Aorta (tissue), 5 donors: ENCODE results near the gene AMBRA1. TPM values are rescaled to one million over a fixed set of nuclear protein-coding genes. Genes with fewer than 3 reads are reported as not detected.
A peak's percentile ranks its signal among the peaks of the same experiment; 100 is the strongest.

Source experiments
- ATAC-seq: fragments of 200-7000 bp; cut with Tn5 transposase; one replicate; pipeline ENCODE4 v1.9.1; 2022; ENCODE audit warnings: moderate library complexity; ENCODE audit not compliant: low FRiP score
- DNase-seq, 2 donors: peaks; one replicate each; pipeline ENCODE4 v3.0.0-alpha.2; 2020
- H3K27ac ChIP-seq, 2 donors: one replicate each; pipeline ENCODE4 v1.5.1; 2013; ENCODE audit warnings: low read length in 2 of 2, mild to moderate bottlenecking in 2 of 2, moderate library complexity in 2 of 2, control low read depth in 1 of 2, inconsistent platforms in 1 of 2, low read depth in 1 of 2
- H3K27me3 ChIP-seq, 2 donors: one replicate each; pipeline ENCODE4 v1.6.1; 2013; ENCODE audit warnings: control low read depth in 1 of 2, low read length in 1 of 2, mild to moderate bottlenecking in 1 of 2, moderate library complexity in 1 of 2; ENCODE audit not compliant: insufficient read depth in 2 of 2, control insufficient read depth in 1 of 2
- H3K36me3 ChIP-seq, 2 donors: one replicate each; pipeline ENCODE4 v1.6.1; 2013; ENCODE audit warnings: control low read depth in 1 of 2, low read length in 1 of 2, mild to moderate bottlenecking in 1 of 2; ENCODE audit not compliant: insufficient read depth in 2 of 2, control insufficient read depth in 1 of 2
- H3K4me1 ChIP-seq, 2 donors: one replicate each; pipeline ENCODE4 v1.6.1; 2013; ENCODE audit warnings: low read length in 2 of 2, control low read depth in 1 of 2, mild to moderate bottlenecking in 1 of 2, moderate library complexity in 1 of 2; ENCODE audit not compliant: insufficient read depth in 2 of 2, control insufficient read depth in 1 of 2
- H3K4me3 ChIP-seq, 2 donors: one replicate each; pipeline ENCODE4 v1.5.1; 2013; ENCODE audit warnings: low read length in 2 of 2, control low read depth in 1 of 2, mild to moderate bottlenecking in 1 of 2
- H3K9me3 ChIP-seq: one replicate; pipeline ENCODE4 v1.6.1; 2013; ENCODE audit warnings: mild to moderate bottlenecking, low read length; ENCODE audit not compliant: control insufficient read depth
- WGBS, 2 donors: extraction: QIAGEN DNeasy Blood & Tissue Kit; methylation state at CpG; one replicate each; pipeline ENCODE4 v1.1.7; 2013; 5-methylcytosine and 5-hydroxymethylcytosine counted together
- intact Hi-C, 2 donors: fragments of 100-400 bp; cut with DNase I; formaldehyde crosslinking; loops; one replicate each; pipeline versions ENCODE4 v1.14.2 to v1.15.0; 2022
- polyA plus RNA-seq, 2 donors: library from polyadenylated mRNA; stranded (reverse); fragments of 200-250 nt; gene quantifications; one replicate each; pipeline ENCODE4 v1.2.3, GENCODE V29; 2013
- total RNA-seq, 2 donors: library from RNA; stranded (reverse); fragmentation: NEBNext Ultra II Directional; extraction: Animal tissue kit (Norgen Biotek cat#: 25700); gene quantifications; one replicate each; pipeline ENCODE4 v1.2.1, GENCODE V29; 2021
- donor health status: healthy with polysubstance abuse.
- donor health status: Bipolar disorder and iron deficiency.
- donor health status: DM: no; HTN: no; CAD: no.
- donor health status: DM: no; HTN: no; CAD: no.
- donor health status: DM: yes; HTN: yes; CAD: no.

The AMBRA1 gene
- total and polyA plus RNA-seq, 4 donors = 2.6 to 35.0 (median 16.8) TPM

DNA sequence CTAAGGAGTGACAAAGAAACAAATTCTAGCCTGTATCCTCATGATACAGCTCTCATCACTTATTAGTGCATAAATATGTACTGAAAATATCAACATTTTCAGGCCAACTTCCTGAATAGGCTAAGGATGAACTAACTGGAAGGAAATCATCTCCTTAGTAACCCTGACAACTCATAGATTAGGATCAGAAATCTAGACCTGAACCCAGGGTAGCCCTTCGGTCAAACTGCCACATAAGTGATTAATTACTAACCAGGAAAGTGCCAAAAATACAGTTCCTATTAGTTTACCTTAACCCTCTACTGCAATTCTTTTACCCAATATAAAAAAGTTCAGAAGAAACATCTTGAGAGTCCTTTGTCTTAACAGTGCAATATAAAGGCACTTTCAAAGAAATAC lies 40.0 kb downstream of the AMBRA1 start:
- no peaks in the 10 kb centered on the region for H3K9me3 ChIP-seq
- intact Hi-C loops = no loop called here
- H3K4me3 ChIP-seq = no peak overlapping the region
- no peaks in the 10 kb centered on the region for H3K36me3 ChIP-seq
- 0 to 8% methylated on average over 1 of the region's 1 CpG for WGBS, 2 donors
- H3K4me1 ChIP-seq = peaks cover 0 to 4% of the 10 kb centered on the region in 2 donors
- peak; percentile 20 for ATAC-seq
- H3K27ac ChIP-seq = no peak overlapping the region
- H3K27me3 ChIP-seq = no peaks in the 10 kb centered on the region
- DNase-seq = no peak

DNA sequence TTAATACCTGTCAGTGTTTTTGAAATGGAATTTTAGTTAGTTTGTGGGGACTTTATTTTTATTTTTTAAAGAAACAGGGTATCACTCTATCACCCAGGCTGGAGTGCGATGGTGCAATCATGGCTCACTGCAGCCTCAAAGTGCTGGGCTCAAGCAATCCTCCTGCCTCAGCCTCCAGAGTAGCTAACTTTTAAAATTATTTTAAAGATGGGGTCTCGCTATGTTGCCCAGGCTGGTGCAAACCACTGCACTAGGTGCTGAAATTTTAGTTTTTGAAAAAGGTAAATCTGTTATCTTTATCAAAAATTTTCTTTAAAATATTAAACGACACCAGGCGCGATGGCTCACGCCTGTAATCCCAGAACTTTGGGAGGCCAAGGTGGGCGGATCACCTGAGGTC lies 42.6 kb downstream of the AMBRA1 start:
- peaks cover 0 to 4% of the 10 kb centered on the region in 2 donors for H3K4me1 ChIP-seq
- H3K27me3 ChIP-seq = no peaks in the 10 kb centered on the region
- no peaks in the 10 kb centered on the region for H3K9me3 ChIP-seq
- H3K36me3 ChIP-seq = no peaks in the 10 kb centered on the region
- ATAC-seq = no peak
- no peak for DNase-seq
- H3K4me3 ChIP-seq = no peak overlapping the region
- intact Hi-C loops = no loop called here
- WGBS, 2 donors = 97 to 99% methylated on average over 7 of the region's 7 CpGs
- H3K27ac ChIP-seq = no peak overlapping the region

DNA sequence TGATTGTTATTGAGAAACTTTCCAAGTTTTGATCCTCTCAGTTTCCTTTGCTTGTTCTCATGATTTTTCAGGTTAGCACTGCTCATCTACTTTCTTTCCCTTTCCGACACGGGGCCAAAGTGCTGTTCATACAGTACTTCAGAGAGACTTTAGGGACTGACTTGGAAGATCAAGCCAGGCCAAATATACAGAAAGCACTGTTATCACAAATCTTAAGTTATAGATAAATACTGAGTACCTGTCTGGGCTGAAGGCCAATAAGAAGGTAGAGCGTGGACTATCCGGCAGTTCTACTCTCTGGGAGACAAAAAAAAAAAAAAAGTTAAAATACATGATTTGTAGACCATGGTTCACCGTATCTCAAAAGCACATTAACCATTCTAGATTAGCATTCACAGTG lies 46.2 kb downstream of the AMBRA1 start:
- no peak overlapping the region for H3K4me3 ChIP-seq
- peaks cover 2 to 6% of the 10 kb centered on the region in 2 donors for H3K36me3 ChIP-seq
- WGBS, 2 donors = 84 to 87% methylated on average over 5 of the region's 5 CpGs
- DNase-seq (no peak), ATAC-seq (no peak)
- no peaks in the 10 kb centered on the region for H3K27me3 ChIP-seq
- intact Hi-C loops = loop anchor here in 1 of 2 donors (10.0 kb wide), 1 partner anchor 67 kb away; the partner anchor contains the start of genes ATG13 and HARBI1
- no peaks in the 10 kb centered on the region for H3K9me3 ChIP-seq
- no peaks in the 10 kb centered on the region for H3K4me1 ChIP-seq
- no peak overlapping the region for H3K27ac ChIP-seq

DNA sequence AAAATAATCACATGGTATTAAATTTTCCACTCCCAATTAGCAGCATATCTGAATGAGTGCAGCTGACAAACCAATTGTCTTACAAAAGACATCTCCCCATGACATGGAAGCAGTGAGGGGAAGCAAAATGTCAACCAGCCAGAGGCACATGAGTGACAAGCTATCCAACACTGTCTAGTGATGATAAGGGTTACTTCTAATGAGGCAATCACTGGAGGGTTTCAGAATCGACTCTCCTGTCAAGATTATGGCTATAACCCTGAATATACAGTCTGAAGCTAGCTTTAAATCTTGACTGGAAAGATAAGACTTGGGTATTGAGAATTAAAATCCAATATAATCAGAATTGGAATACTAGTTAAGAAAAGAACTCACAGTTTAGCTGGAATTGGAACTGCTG lies 50.3 kb downstream of the AMBRA1 start:
- intact Hi-C loops = loop anchor here (5.0 to 10.0 kb wide), 2 partner anchors 71 to 396 kb away; partner anchors contain the start of genes ATG13 (in 1 of the 2) and HARBI1 (in 1 of the 2)
- no peak for ATAC-seq

DNA sequence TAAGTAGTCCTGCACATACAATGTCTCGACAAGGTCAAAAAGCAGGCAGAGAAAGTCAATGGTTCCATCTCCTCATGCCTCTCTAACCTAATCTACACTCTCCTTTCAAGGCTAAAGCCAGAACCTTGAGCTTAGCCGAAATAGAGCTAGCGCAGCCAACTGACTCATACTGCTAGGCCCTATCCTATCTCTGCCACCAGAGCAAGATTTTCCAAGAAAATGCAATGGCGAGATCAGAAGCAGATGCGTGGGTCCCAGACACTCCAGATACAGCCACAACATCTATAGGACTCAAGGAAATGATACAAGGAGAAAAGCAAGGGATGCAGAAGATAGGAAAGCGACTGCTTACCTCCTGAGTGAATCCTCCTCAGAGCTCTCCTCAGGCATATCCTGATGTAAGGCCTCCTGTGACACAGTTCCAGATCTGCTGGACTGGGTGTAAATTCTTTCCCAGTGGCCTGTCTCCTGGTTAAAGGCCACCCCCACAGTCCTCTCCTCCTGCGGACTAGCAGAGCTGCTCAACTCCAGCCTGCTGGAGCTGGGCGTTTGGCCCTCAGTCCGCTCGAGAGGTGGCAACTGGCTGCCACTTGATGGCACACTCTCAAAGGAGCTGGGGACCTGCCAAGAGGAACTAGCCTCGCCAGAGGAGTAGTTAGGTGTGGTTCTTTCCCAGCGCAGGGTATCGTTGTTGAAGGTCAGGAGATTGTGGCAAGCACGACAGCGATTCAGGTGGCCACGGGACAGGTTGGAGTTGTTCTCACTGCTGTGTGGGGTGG lies 52.0 kb downstream of the AMBRA1 start:
- WGBS, 2 donors = 58 to 64% methylated on average over 16 of the region's 16 CpGs
- Histone ChIP-seq H3K4me1 (no peaks in the 10 kb centered on the region), H3K4me3 (no peak overlapping the region), H3K27me3 (no peaks in the 10 kb centered on the region), H3K36me3 (peaks cover 6% of the 10 kb centered on the region in 2 donors), H3K27ac (no peak overlapping the region), H3K9me3 (no peaks in the 10 kb centered on the region)
- intact Hi-C loops = loop anchor here (5.0 to 10.0 kb wide), 2 partner anchors 73 to 394 kb away; partner anchors contain the start of genes ATG13 (in 1 of the 2) and HARBI1 (in 1 of the 2)
- ATAC-seq (no peak), DNase-seq (peak in 1 of 2 donors; percentile 57)

More for the DNA sequence above, 50.3 kb downstream of the AMBRA1 start:
- H3K36me3 ChIP-seq = peaks cover 6% of the 10 kb centered on the region in 2 donors
- H3K27ac ChIP-seq = no peak overlapping the region
- no peak overlapping the region for H3K4me3 ChIP-seq
- no peaks in the 10 kb centered on the region for H3K9me3 ChIP-seq
- H3K4me1 ChIP-seq = no peaks in the 10 kb centered on the region
- DNase-seq = no peak
- WGBS, 2 donors = 73 to 75% methylated on average over 1 of the region's 1 CpG
- no peaks in the 10 kb centered on the region for H3K27me3 ChIP-seq

DNA sequence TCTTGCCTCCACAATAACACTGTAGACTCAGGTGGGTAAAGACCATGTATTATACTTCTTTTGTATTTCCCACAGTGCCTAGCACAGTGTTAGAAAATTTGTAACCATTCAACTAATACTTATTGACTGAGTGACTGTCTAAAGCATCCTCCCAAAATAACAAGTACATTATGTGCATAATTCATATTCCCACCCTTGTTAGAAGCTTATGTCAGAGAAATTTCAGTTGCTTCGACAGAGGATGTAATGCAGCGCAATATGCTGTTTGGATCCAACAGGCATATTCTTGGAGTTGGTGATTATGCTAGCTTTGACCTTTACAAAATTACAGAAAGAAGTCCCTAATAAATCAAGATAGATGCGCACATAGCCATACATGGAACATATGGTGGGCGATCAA lies 53.0 kb downstream of the AMBRA1 start:
- intact Hi-C loops = loop anchor here (5.0 to 10.0 kb wide), 2 partner anchors 74 to 394 kb away; partner anchors contain the start of genes ATG13 (in 1 of the 2) and HARBI1 (in 1 of the 2)
- DNase-seq = no peak
- H3K4me3 ChIP-seq = no peak overlapping the region
- H3K27ac ChIP-seq = no peak overlapping the region
- WGBS, 2 donors = 95% methylated on average over 4 of the region's 4 CpGs
- no peaks in the 10 kb centered on the region for H3K27me3 ChIP-seq
- ATAC-seq = no peak
- peaks cover 6% of the 10 kb centered on the region in 2 donors for H3K36me3 ChIP-seq
- H3K4me1 ChIP-seq = no peaks in the 10 kb centered on the region
- no peaks in the 10 kb centered on the region for H3K9me3 ChIP-seq

DNA sequence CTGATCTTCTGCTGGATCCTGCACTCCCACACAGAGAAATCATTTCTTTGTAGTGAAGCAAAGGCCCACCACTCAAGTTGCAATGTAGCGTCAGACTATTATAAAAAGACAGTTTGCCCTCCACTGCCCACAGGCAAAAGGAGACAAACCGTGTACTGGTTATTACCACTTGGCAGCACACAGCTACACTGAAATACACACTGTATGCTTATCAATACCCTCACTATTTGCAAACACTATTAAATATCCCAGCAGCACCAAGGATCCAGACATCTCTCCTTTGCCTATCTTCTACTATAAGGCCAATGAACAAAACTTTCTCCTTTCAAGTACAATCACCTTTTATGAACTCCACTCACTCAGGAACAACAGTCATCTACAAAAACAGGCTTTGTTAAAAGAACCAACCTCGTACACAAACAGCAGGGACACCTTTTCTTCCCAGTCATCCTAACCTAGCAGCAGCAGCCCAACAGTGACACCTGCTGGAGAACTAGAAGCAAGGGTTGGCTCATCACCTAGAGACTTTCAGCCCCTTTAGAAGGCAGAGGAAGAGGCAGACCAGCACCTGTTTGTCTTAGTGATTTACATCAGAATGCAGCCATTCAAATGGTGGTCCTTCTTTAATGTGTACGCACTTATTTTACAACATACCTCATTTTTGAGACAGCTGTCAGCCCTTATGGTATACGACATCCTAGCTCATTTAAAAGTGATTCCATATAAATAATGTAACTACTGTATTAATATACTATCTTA lies 56.1 kb downstream of the AMBRA1 start:
- ATAC-seq (no peak), DNase-seq (peak in 1 of 2 donors; percentile 56)
- no peak overlapping the region for H3K27ac ChIP-seq
- no peaks in the 10 kb centered on the region for H3K9me3 ChIP-seq
- H3K36me3 ChIP-seq = peaks cover 1 to 5% of the 10 kb centered on the region in 2 donors
- H3K4me3 ChIP-seq = no peak overlapping the region
- H3K27me3 ChIP-seq = no peaks in the 10 kb centered on the region
- 67% methylated on average over 5 of the region's 5 CpGs for WGBS, 2 donors
- no peaks in the 10 kb centered on the region for H3K4me1 ChIP-seq
- intact Hi-C loops = loop anchor here (2.0 to 5.0 kb wide), 2 partner anchors 149 to 150 kb away; no protein-coding TSS in a partner anchor

DNA sequence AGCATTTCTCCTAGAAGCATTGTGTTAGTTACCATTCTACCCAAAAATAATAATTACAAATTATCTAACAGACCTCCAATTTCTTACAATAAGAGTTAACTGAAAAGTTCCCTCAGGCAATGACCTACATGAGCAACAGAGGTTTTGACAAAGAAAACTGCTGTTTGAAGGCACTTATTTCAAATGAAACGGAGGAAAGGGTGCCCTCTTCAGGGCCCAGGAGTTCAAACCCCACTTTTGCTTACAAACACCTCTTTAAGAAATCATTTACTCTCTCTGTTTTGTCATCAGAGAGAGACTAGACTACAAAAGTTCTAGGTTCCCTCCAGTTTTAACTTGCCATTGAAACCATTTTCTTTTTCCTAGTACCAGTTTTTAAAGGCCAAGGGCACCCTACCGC lies 56.7 kb downstream of the AMBRA1 start:
- intact Hi-C loops = loop anchor here (2.0 to 5.0 kb wide), 2 partner anchors 148 to 150 kb away; no protein-coding TSS in a partner anchor
- H3K36me3 ChIP-seq = peaks cover 0 to 5% of the 10 kb centered on the region in 2 donors
- no peak for ATAC-seq
- H3K9me3 ChIP-seq = no peaks in the 10 kb centered on the region
- 81 to 89% methylated on average over 2 of the region's 2 CpGs for WGBS, 2 donors
- no peaks in the 10 kb centered on the region for H3K27me3 ChIP-seq
- H3K4me3 ChIP-seq = no peak overlapping the region
- DNase-seq = no peak
- no peaks in the 10 kb centered on the region for H3K4me1 ChIP-seq
- H3K27ac ChIP-seq = no peak overlapping the region
